ENCODE data around the gene PIK3CD. TPM values are rescaled to one million over a fixed set of nuclear protein-coding genes. Genes with fewer than 3 reads are reported as not detected.
"Not testable (repeated sequence)": the region's sequence is repeated elsewhere in the genome, so short reads cannot be mapped to it uniquely, and the experiment has no call there.

Gene PIK3CD
- total and polyA plus RNA-seq, 12 donors = 1.3 to 16.4 (median 9.1) TPM

DNA sequence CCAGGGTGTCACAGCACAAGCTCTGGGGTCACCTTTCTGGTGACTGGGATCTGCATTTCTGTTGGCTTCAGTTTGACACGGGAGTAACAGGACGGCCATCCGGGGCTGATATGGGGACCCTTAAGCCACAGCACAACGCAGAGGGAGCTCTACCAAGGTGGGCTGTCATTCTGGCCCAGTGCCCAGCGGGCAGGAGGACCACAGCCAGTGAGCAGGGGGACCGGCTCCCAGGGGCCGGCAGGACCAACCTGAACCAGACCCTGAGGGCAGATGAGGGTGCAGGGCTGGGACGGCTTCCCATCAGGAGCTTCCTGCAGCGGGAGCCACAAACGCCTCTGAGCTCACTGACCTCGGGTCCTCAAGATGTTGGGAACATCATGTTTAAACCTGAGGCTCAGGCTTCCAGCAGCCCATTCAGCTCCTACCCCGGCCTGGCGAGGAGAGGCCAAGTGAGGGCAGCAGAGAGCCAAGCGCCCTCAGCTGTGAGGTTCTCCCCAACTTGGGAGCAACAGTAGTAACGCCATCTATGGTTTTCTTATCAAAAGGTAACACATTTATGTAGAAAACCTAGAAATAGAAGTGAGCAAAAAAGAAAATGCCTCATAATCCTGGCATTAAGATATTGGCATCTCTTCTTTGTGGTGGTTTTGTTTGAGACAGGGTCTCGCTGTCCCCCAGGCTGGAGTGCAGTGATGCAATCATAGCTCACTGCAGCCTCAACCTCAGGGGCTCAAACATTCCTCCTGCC, 36.0 kb upstream of the PIK3CD start:
- WGBS, 4 donors = 42 to 50% (median 47%) methylated on average over 11 to 16 of the region's 16 CpGs
- H3K27me3 ChIP-seq = no peaks in the 10 kb centered on the region
- intact Hi-C loops (cut with DNase I) = no loop called here
- no peak overlapping the region for H3K4me3 ChIP-seq
- no peak overlapping the region for H3K27ac ChIP-seq
- DNase-seq = peak in 5 of 7 donors; percentile 52 to 69 (median 64)
- no peaks in the 10 kb centered on the region for H3K9me3 ChIP-seq (replicated peaks in 1 of 3)
- no peaks in the 10 kb centered on the region for H3K4me1 ChIP-seq (replicated peaks in 1 of 2)
- peaks cover 0 to 7% of the 10 kb centered on the region in 2 donors for H3K36me3 ChIP-seq (replicated peaks in 1 of 2)
- TF ChIP-seq CTCF (IDR thresholded peaks at IDR 0.05) (peak; percentile 33 to 64 (median 49)), POLR2A (IDR thresholded peaks at IDR 0.05) (no peak)

GRCh38 chr1:9618909-9619679, 32.4 kb upstream of the PIK3CD start:
- intact Hi-C loops (cut with DNase I) = no loop called here
- Histone ChIP-seq H3K36me3 (replicated peaks in 1 of 2) (no peaks in the 10 kb centered on the region), H3K9me3 (replicated peaks in 1 of 3) (no peaks in the 10 kb centered on the region), H3K27ac (no peak overlapping the region), H3K4me1 (replicated peaks in 1 of 2) (no peaks in the 10 kb centered on the region), H3K27me3 (no peaks in the 10 kb centered on the region), H3K4me3 (no peak overlapping the region)
- 75 to 78% (median 76%) methylated on average over 16 to 18 of the region's 18 CpGs for WGBS, 4 donors
- no peak for TF ChIP-seq CTCF (IDR thresholded peaks at IDR 0.05)
- no peak for TF ChIP-seq POLR2A (IDR thresholded peaks at IDR 0.05)
- DNase-seq = no peak

DNA sequence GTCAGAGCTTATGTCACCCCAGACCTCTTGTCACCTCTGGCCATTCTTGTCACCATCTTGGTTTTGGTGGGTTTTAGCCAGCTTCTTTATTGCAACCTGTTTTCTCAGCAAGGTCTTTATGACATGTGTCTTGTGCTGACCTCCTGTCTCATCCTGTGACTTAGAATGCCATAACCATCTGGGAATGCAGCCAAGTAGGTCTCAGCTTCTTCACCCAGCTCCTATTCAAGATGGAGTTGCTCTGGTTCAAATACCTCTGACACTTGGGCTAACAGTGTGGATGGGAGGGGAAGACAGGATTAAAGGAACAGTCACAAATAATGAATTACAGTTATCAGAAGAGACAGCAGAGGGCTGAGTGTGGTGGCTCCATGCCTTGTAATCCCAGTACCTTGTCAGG, 30.5 kb upstream of the PIK3CD start:
- DNase-seq = no peak
- Histone ChIP-seq H3K36me3 (replicated peaks in 1 of 2) (no peaks in the 10 kb centered on the region), H3K27me3 (no peaks in the 10 kb centered on the region), H3K4me1 (replicated peaks in 1 of 2) (no peaks in the 10 kb centered on the region), H3K27ac (no peak overlapping the region), H3K9me3 (replicated peaks in 1 of 3) (no peaks in the 10 kb centered on the region), H3K4me3 (no peak overlapping the region)
- intact Hi-C loops (cut with DNase I) = loop anchor here in 1 of 2 donors (10.0 kb wide), 1 partner anchor 254 kb away; no protein-coding TSS in a partner anchor
- no peak for TF ChIP-seq CTCF (IDR thresholded peaks at IDR 0.05)
- no peak for TF ChIP-seq POLR2A (IDR thresholded peaks at IDR 0.05)

- no peaks in the 10 kb centered on the region for H3K4me1 ChIP-seq (replicated peaks in 1 of 2)
- intact Hi-C loops (cut with DNase I) = loop anchor here in 1 of 2 donors (10.0 kb wide), 1 partner anchor 251 kb away; no protein-coding TSS in a partner anchor
- no peaks in the 10 kb centered on the region for H3K27me3 ChIP-seq
- DNase-seq = no peak
- no peak overlapping the region for H3K4me3 ChIP-seq
- no peak for TF ChIP-seq CTCF (IDR thresholded peaks at IDR 0.05)
- no peak for TF ChIP-seq POLR2A (IDR thresholded peaks at IDR 0.05)
- no peaks in the 10 kb centered on the region for H3K36me3 ChIP-seq (replicated peaks in 1 of 2)
- no peaks in the 10 kb centered on the region for H3K9me3 ChIP-seq (replicated peaks in 1 of 3)
- WGBS, 4 donors = 88 to 97% (median 94%) methylated on average over 2 of the region's 2 CpGs
- no peak overlapping the region for H3K27ac ChIP-seq
Measured at GRCh38 chr1:9624081-9624480, 27.4 kb upstream of the PIK3CD start.

DNA sequence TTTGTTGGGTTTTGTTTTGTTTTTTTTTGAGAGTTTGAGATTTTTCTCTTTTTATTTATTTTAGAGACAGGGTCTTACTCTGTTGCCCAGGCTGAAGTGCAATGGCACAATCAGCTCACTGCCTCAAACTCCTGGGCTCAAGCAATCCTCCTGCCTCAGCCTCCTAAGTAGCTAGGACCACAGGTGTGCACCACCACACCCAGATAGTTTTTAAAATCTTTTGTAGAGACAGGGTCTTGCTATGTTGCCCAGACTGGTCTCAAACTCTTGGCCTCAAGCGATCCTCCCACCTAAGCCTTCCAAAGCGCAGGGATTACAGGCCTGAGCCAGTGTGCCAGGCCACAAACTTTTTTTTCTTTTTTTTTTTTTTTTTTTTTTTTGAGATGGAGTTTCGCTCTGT, 26.5 kb upstream of the PIK3CD start:
- intact Hi-C loops (cut with DNase I) = loop anchor here (5.0 to 10.0 kb wide), 2 partner anchors 242 to 250 kb away; no protein-coding TSS in a partner anchor

More for the DNA sequence above, 26.5 kb upstream of the PIK3CD start:
- H3K36me3 ChIP-seq (replicated peaks in 1 of 2); DNase-seq; H3K27ac ChIP-seq; H3K4me3 ChIP-seq; H3K27me3 ChIP-seq; H3K9me3 ChIP-seq (replicated peaks in 1 of 3); H3K4me1 ChIP-seq (replicated peaks in 1 of 2): not testable (repeated sequence)
- 89 to 97% (median 92%) methylated on average over 3 of the region's 3 CpGs for WGBS, 4 donors
